ENCODE data around the gene TMEM131L.
"Not testable (repeated sequence)": the region's sequence is repeated elsewhere in the genome, so short reads cannot be mapped to it uniquely, and the experiment has no call there.

Gene TMEM131L

GRCh38 chr4:153447175-153447905, 18.8 kb upstream of the TMEM131L start:
- DNase-seq: no peak

- no peak for DNase-seq
Measured at GRCh38 chr4:153448003-153448731, 18.0 kb upstream of the TMEM131L start.

GRCh38 chr4:153449338-153449737, 16.8 kb upstream of the TMEM131L start:
- DNase-seq: no peak

GRCh38 chr4:153450544-153450917, 15.6 kb upstream of the TMEM131L start:
- no peak for DNase-seq

- not testable (repeated sequence) for DNase-seq
Measured at GRCh38 chr4:153451145-153451544, 15.0 kb upstream of the TMEM131L start.

GRCh38 chr4:153451911-153452657, 14.1 kb upstream of the TMEM131L start:
- DNase-seq: no peak

GRCh38 chr4:153452658-153453378, 13.3 kb upstream of the TMEM131L start:
- DNase-seq: no peak

- DNase-seq: no peak
Measured at GRCh38 chr4:153453402-153453801, 12.8 kb upstream of the TMEM131L start.

- DNase-seq: no peak
Measured at GRCh38 chr4:153458969-153459368, 7.2 kb upstream of the TMEM131L start.

- not testable (repeated sequence) for DNase-seq
Measured at GRCh38 chr4:153461549-153461948, 4.6 kb upstream of the TMEM131L start.

- DNase-seq: no peak
Measured at GRCh38 chr4:153464068-153464467, 2.1 kb upstream of the TMEM131L start.

GRCh38 chr4:153465140-153465539, 1.0 kb upstream of the TMEM131L start:
- DNase-seq: no peak

- DNase-seq: peak; percentile 22
Measured at GRCh38 chr4:153465615-153466080, 512 bp upstream of the TMEM131L start.

GRCh38 chr4:153466949-153467896, 1.1 kb downstream of the TMEM131L start:
- peak; percentile 47 for DNase-seq

- DNase-seq: no peak
Measured at GRCh38 chr4:153467897-153468262, 1.7 kb downstream of the TMEM131L start.

GRCh38 chr4:153468587-153468986, 2.4 kb downstream of the TMEM131L start:
- no peak for DNase-seq

GRCh38 chr4:153469031-153469430, 2.9 kb downstream of the TMEM131L start:
- no peak for DNase-seq

- DNase-seq: not testable (repeated sequence)
Measured at GRCh38 chr4:153471071-153471697, 5.0 kb downstream of the TMEM131L start.

GRCh38 chr4:153471698-153472093, 5.5 kb downstream of the TMEM131L start:
- DNase-seq: peak; percentile 34

- no peak for DNase-seq
Measured at GRCh38 chr4:153472122-153473037, 6.2 kb downstream of the TMEM131L start.
